A673 (cell line): ENCODE data around the gene RPL28.
A peak's percentile ranks its signal among the peaks of the same experiment; 100 is the strongest.

Experiments
- CTCF ChIP-seq: fragments of 300-800, 200-600 bp; sonication (generic); conservative IDR thresholded peaks from 2 replicates; pipeline ENCODE4 v1.5.1; 2017; ENCODE audit warnings: low read depth, mild to moderate bottlenecking, antibody characterized with exemption, low read length, moderate library complexity, mixed read lengths
- EZH2 ChIP-seq: fragments of 200-600 bp; sonication (generic); IDR thresholded peaks from 2 replicates; pipeline ENCODE4 v1.6.1; 2017; ENCODE audit warnings: borderline replicate concordance, low read depth, mild to moderate bottlenecking, mixed read lengths, antibody characterized with exemption, low read length; ENCODE audit not compliant: poor library complexity, severe bottlenecking

- TF ChIP-seq CTCF (peak; percentile 85), EZH2 (no peak)
Observed at GRCh38 chr19:55418185-55418584, 32.5 kb downstream of the RPL28 start.
